ENCODE results near the gene GADD45A.

GRCh38 chr1:67650061-67650460, 34.9 kb upstream of the GADD45A start:
- TF ChIP-seq CTCF (IDR thresholded peaks at IDR 0.05): no peak
- TF ChIP-seq POLR2A (IDR thresholded peaks at IDR 0.05): no peak

Data from testis (tissue), 2 donors.